ENCODE data around the gene FSTL4. TPM values are rescaled to one million over a fixed set of nuclear protein-coding genes. Genes with fewer than 3 reads are reported as not detected.

FSTL4 gene
- total RNA-seq, 2 experiments from 2014 or later, result not detected

DNA sequence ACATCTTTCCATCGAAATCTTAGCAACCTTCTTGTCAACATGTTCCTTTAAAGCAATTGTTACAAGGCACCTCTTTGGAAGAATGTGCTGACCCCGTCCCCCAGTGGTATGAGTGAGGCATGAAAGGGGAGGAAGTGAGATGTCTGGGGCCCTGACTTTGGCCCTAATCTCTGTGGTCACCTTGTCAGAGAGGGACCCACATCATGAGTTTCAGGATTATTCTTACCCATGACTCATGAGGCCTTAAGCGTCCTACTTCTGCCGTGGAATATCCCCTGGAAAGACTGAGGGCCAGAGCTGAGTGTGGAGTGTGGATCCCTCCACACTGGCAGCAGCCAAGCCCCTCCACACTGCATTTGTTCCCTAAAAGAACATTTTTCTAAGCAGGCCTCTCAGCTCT, 81.2 kb downstream of the FSTL4 start:
- POLR2A ChIA-PET, result no interaction called here
- no peaks in the 10 kb centered on the region for H3K36me3 ChIP-seq (ENCODE audit: insufficient read depth, low read length)

DNA sequence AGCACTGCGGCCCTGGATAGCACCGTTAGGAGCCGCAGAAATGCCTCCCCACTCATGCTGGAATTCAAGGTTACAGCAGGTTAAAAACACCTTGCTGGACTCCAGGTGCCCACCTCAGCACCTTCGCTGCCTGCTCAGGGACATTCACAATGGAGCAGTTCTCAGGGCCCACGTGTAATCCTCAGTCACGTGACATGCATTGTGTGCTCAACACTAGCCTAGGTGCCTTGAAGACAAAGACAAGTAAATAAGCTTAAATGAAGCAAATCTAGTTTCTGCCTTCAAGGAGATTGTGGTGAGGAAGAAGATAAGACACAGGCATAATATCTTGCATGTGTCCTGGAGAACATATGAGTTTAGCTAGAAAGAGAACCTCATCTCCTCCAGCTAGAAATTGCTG, 82.1 kb downstream of the FSTL4 start:
- no peak for DNase-seq (ENCODE audit: low spot score)
- Histone ChIP-seq H2AFZ (ENCODE audit: low read length) (no peak overlapping the region), H4K20me1 (ENCODE audit: insufficient read depth, low read length) (no peaks in the 10 kb centered on the region), H3K9me2 (ENCODE audit: insufficient read depth, low read length) (no peaks in the 10 kb centered on the region), H3K4me2 (ENCODE audit: low read length) (no peak overlapping the region), H3K9me3 (ENCODE audit: low read length) (no peaks in the 10 kb centered on the region), H3K79me2 (ENCODE audit: insufficient read depth, low read depth, low read length) (no peaks in the 10 kb centered on the region), H3K4me3 (ENCODE audit: low read depth, low read length, poor library complexity, severe bottlenecking) (no peak overlapping the region), H3K36me3 (ENCODE audit: insufficient read depth, low read length) (no peaks in the 10 kb centered on the region), H3K27ac (ENCODE audit: low read depth, low read length, poor library complexity, severe bottlenecking) (no peak overlapping the region), H3K4me1 (ENCODE audit: insufficient read depth, low read length, poor library complexity, severe bottlenecking) (no peaks in the 10 kb centered on the region)
- POLR2A ChIA-PET, result no interaction called here
- no TSS peak for BruUV-seq (replicated peaks)
- intact Hi-C loops (cut with micrococcal nuclease; ENCODE audit: unreplicated experiment), result no loop called here
- TF ChIP-seq EZH2phosphoT487 (IDR thresholded peaks at IDR 0.05; ENCODE audit: borderline replicate concordance, low read depth, low read length), result no peak
- TF ChIP-seq, protein P1, sequence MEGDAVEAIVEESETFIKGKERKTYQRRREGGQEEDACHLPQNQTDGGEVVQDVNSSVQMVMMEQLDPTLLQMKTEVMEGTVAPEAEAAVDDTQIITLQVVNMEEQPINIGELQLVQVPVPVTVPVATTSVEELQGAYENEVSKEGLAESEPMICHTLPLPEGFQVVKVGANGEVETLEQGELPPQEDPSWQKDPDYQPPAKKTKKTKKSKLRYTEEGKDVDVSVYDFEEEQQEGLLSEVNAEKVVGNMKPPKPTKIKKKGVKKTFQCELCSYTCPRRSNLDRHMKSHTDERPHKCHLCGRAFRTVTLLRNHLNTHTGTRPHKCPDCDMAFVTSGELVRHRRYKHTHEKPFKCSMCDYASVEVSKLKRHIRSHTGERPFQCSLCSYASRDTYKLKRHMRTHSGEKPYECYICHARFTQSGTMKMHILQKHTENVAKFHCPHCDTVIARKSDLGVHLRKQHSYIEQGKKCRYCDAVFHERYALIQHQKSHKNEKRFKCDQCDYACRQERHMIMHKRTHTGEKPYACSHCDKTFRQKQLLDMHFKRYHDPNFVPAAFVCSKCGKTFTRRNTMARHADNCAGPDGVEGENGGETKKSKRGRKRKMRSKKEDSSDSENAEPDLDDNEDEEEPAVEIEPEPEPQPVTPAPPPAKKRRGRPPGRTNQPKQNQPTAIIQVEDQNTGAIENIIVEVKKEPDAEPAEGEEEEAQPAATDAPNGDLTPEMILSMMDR (conservative IDR thresholded peaks at IDR 0.05; ENCODE audit: low read length), result no peak
- CTCF ChIA-PET (ENCODE audit: unreplicated experiment), result no interaction called here

More for the DNA sequence above, 81.2 kb downstream of the FSTL4 start:
- Histone ChIP-seq H4K20me1 (ENCODE audit: insufficient read depth, low read length) (no peaks in the 10 kb centered on the region), H3K4me1 (ENCODE audit: insufficient read depth, low read length, poor library complexity, severe bottlenecking) (no peaks in the 10 kb centered on the region), H3K9me2 (ENCODE audit: insufficient read depth, low read length) (no peaks in the 10 kb centered on the region), H3K27ac (ENCODE audit: low read depth, low read length, poor library complexity, severe bottlenecking) (no peak overlapping the region), H3K9me3 (ENCODE audit: low read length) (no peaks in the 10 kb centered on the region), H3K4me3 (ENCODE audit: low read depth, low read length, poor library complexity, severe bottlenecking) (no peak overlapping the region), H2AFZ (ENCODE audit: low read length) (no peak overlapping the region), H3K4me2 (ENCODE audit: low read length) (no peak overlapping the region), H3K79me2 (ENCODE audit: insufficient read depth, low read depth, low read length) (no peaks in the 10 kb centered on the region)
- TF ChIP-seq EZH2phosphoT487 (IDR thresholded peaks at IDR 0.05; ENCODE audit: borderline replicate concordance, low read depth, low read length), result no peak
- TF ChIP-seq, protein P1 (conservative IDR thresholded peaks at IDR 0.05; ENCODE audit: low read length), result no peak
- no peak for DNase-seq (ENCODE audit: low spot score)
- CTCF ChIA-PET (ENCODE audit: unreplicated experiment), result no interaction called here
- no TSS peak for BruUV-seq (replicated peaks)
- intact Hi-C loops (cut with micrococcal nuclease; ENCODE audit: unreplicated experiment), result no loop called here

DNA sequence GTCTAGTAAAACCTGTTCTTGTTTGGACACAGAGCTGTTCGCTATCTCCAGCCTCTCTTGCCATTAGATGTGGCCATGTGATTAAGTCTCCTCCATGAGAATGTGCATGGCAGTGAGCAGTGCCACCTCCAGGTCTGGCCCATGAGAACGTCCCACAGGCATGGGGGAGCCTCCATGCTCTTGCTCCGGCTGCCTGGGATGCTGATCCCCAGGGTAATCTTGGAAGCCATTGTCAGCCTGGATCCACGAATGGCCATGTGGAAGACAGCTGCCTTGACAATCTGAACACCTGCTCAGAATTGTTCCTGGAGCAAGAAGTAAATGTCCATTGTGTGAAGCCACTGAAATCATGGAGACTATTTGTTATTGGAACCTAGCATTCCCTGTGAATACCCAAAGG, 83.5 kb downstream of the FSTL4 start:
- Histone ChIP-seq H4K20me1 (ENCODE audit: insufficient read depth, low read length) (no peaks in the 10 kb centered on the region), H3K79me2 (ENCODE audit: insufficient read depth, low read depth, low read length) (no peaks in the 10 kb centered on the region), H3K4me2 (ENCODE audit: low read length) (no peak overlapping the region), H3K36me3 (ENCODE audit: insufficient read depth, low read length) (no peaks in the 10 kb centered on the region), H2AFZ (ENCODE audit: low read length) (no peak overlapping the region), H3K4me3 (ENCODE audit: low read depth, low read length, poor library complexity, severe bottlenecking) (no peak overlapping the region), H3K4me1 (ENCODE audit: insufficient read depth, low read length, poor library complexity, severe bottlenecking) (no peaks in the 10 kb centered on the region), H3K9me3 (ENCODE audit: low read length) (no peaks in the 10 kb centered on the region), H3K27ac (ENCODE audit: low read depth, low read length, poor library complexity, severe bottlenecking) (no peak overlapping the region), H3K9me2 (ENCODE audit: insufficient read depth, low read length) (no peaks in the 10 kb centered on the region)
- CTCF ChIA-PET (ENCODE audit: unreplicated experiment), result no interaction called here
- no TSS peak for BruUV-seq (replicated peaks)
- TF ChIP-seq, protein P1 (conservative IDR thresholded peaks at IDR 0.05; ENCODE audit: low read length), result no peak
- TF ChIP-seq EZH2phosphoT487 (IDR thresholded peaks at IDR 0.05; ENCODE audit: borderline replicate concordance, low read depth, low read length), result no peak
- POLR2A ChIA-PET, result interaction anchor here (0.5 kb wide), 1 partner anchor 334 kb away, joined by 3 read pairs; no protein-coding TSS in a partner anchor
- intact Hi-C loops (cut with micrococcal nuclease; ENCODE audit: unreplicated experiment), result no loop called here
- no peak for DNase-seq (ENCODE audit: low spot score)
